Upper lobe of left lung (tissue), 4 donors: ENCODE data around the gene ABHD12.

Experiments used
- EP300 ChIP-seq, 4 donors: sonication (generic); formaldehyde crosslinking; IDR thresholded peaks; one replicate each; pipeline ENCODE4 v1.5.1; 2017; ENCODE audit warnings: antibody characterized with exemption in 4 of 4, control low read depth in 2 of 4
- TF ChIP-seq, protein P1 (sequence below), 6 experiments: fragments of 450-650 bp in 4 of 6; fragments of 200-600 bp in 2 of 6; sonication (generic) in 2 of 6; IDR thresholded peaks; one replicate each; pipeline ENCODE4 v1.5.1; 2016 to 2019; ENCODE audit warnings: antibody characterized with exemption in 6 of 6

DNA sequence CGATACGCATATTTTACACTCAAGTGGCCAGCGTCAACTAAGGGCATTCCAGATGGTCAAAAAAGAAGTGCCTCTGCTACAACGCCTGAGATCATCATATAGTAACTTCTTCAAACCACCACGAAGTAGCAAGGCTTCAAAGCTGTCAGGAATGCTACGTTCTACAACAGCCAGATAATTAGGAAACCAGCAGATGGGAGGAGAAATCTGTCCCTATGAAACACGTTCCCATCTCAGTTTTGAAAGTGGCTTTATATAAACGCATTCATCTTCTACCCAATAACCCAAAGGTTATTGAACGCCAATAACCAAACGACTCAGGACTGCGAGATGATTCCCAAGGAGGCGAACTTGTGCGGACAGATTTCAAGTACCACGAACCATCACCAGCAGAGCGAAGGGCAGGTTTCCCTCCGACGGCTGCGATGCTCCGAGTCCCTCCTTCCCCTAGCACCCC is 1.2 kb downstream of the ABHD12 start:
- TF ChIP-seq, protein P1, sequence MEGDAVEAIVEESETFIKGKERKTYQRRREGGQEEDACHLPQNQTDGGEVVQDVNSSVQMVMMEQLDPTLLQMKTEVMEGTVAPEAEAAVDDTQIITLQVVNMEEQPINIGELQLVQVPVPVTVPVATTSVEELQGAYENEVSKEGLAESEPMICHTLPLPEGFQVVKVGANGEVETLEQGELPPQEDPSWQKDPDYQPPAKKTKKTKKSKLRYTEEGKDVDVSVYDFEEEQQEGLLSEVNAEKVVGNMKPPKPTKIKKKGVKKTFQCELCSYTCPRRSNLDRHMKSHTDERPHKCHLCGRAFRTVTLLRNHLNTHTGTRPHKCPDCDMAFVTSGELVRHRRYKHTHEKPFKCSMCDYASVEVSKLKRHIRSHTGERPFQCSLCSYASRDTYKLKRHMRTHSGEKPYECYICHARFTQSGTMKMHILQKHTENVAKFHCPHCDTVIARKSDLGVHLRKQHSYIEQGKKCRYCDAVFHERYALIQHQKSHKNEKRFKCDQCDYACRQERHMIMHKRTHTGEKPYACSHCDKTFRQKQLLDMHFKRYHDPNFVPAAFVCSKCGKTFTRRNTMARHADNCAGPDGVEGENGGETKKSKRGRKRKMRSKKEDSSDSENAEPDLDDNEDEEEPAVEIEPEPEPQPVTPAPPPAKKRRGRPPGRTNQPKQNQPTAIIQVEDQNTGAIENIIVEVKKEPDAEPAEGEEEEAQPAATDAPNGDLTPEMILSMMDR (IDR thresholded peaks at IDR 0.05), result no peak
- no peak for TF ChIP-seq EP300 (IDR thresholded peaks at IDR 0.05)
